Keratinocyte (primary cell): ENCODE measurements around the gene SYVN1. TPM values are rescaled to one million over a fixed set of nuclear protein-coding genes. Genes with fewer than 3 reads are reported as not detected.

ENCODE experiments used
- DNase-seq: peaks from one replicate; pipeline ENCODE4 v3.0.0-alpha.2; 2011; ENCODE audit warnings: low read depth, missing footprints, low spot score
- FAIRE-seq: peaks from 2 replicates; lab custom pipeline; 2011; peaks lifted over from hg19 to GRCh38; lab: Jason Lieb, UNC
- H2AFZ ChIP-seq: 2 replicates; pipeline ENCODE4 v1.6.0; 2012; ENCODE audit warnings: low read length, control low read depth, inconsistent platforms; ENCODE audit not compliant: control insufficient read depth
- H3K27ac ChIP-seq: 2 replicates; pipeline ENCODE4 v1.5.1; 2011; ENCODE audit warnings: low read length; ENCODE audit not compliant: control insufficient read depth, insufficient read depth
- H3K27me3 ChIP-seq: 3 replicates; pipeline ENCODE4 v1.6.0; 2011; ENCODE audit warnings: low read length; ENCODE audit not compliant: control insufficient read depth, insufficient read depth; ENCODE audit errors: extremely low read depth
- H3K36me3 ChIP-seq, 2 experiments: 2 replicates in 1 of 2; 3 replicates in 1 of 2; pipeline ENCODE4 v1.5.1; 2011; ENCODE audit warnings: low read length in 2 of 2, mild to moderate bottlenecking in 1 of 2; ENCODE audit not compliant: control insufficient read depth in 2 of 2, insufficient read depth in 2 of 2; ENCODE audit errors: extremely low read depth in 1 of 2
- H3K4me1 ChIP-seq: 3 replicates; pipeline ENCODE4 v1.5.1; 2011; ENCODE audit warnings: low read length; ENCODE audit not compliant: control insufficient read depth, insufficient read depth; ENCODE audit errors: extremely low read depth
- H3K4me2 ChIP-seq: 3 replicates; pipeline ENCODE4 v1.6.0; 2011; ENCODE audit warnings: low read depth, low read length; ENCODE audit not compliant: control insufficient read depth, insufficient read depth; ENCODE audit errors: extremely low read depth
- H3K4me3 ChIP-seq, 3 experiments: fragments of 200-600 bp in 1 of 3; sonication (generic) in 1 of 3; 2 replicates in 2 of 3; 3 replicates in 1 of 3; pipeline ENCODE4 v1.5.1; 2011 to 2016; ENCODE audit warnings: low read length in 3 of 3, mild to moderate bottlenecking in 3 of 3, control low read depth in 2 of 3, inconsistent platforms in 1 of 3, low read depth in 1 of 3, mixed read lengths in 1 of 3, mixed run types in 1 of 3, moderate library complexity in 1 of 3; ENCODE audit not compliant: control insufficient read depth in 2 of 3, insufficient read depth in 2 of 3; ENCODE audit errors: extremely low read depth in 1 of 3
- H3K79me2 ChIP-seq: 2 replicates; pipeline ENCODE4 v1.6.0; 2012; ENCODE audit warnings: low read length; ENCODE audit not compliant: control insufficient read depth, insufficient read depth
- H3K9ac ChIP-seq: 3 replicates; pipeline ENCODE4 v1.6.0; 2011; ENCODE audit warnings: low read length; ENCODE audit not compliant: control insufficient read depth, insufficient read depth; ENCODE audit errors: extremely low read depth
- H3K9me1 ChIP-seq: 3 replicates; pipeline ENCODE4 v1.6.0; 2011; ENCODE audit warnings: low read length; ENCODE audit not compliant: control insufficient read depth, insufficient read depth; ENCODE audit errors: extremely low read depth
- H3K9me3 ChIP-seq: 2 replicates; pipeline ENCODE4 v1.5.1; 2012; ENCODE audit warnings: low read depth, low read length; ENCODE audit not compliant: control insufficient read depth
- H4K20me1 ChIP-seq: 3 replicates; pipeline ENCODE4 v1.6.0; 2011; ENCODE audit warnings: low read length; ENCODE audit not compliant: control insufficient read depth, insufficient read depth; ENCODE audit errors: extremely low read depth
- CTCF ChIP-seq, 3 experiments: IDR thresholded peaks in 1 of 3; conservative IDR thresholded peaks in 1 of 3; optimal IDR thresholded peaks in 1 of 3; 2 replicates in 2 of 3; 3 replicates in 1 of 3; pipeline versions ENCODE3 to v1.5.1; 2011; ENCODE audit warnings: low read length in 3 of 3, mild to moderate bottlenecking in 3 of 3, moderate library complexity in 2 of 3, control low read depth in 1 of 3, inconsistent platforms in 1 of 3; ENCODE audit not compliant: insufficient read depth in 2 of 3; ENCODE audit errors: extremely low read depth in 1 of 3
- EZH2 ChIP-seq: IDR thresholded peaks from one replicate; pipeline ENCODE4 v1.6.1; 2012; ENCODE audit warnings: inconsistent platforms, mild to moderate bottlenecking, low read length, moderate library complexity
- dilution Hi-C: fragments of 300-500 bp; cut with MboI; formaldehyde crosslinking; loops from one replicate; pipeline ENCODE4 v1.7.0; 2020; ENCODE audit warnings: low sequenced_read_pairs; ENCODE audit not compliant: extremely low pct_ligation_motif_present
- polyA plus RNA-seq, 5 experiments: library from polyadenylated mRNA; depleted of rRNA in 3 of 5; stranded (reverse) in 3 of 5; stranded (forward) in 1 of 5; unstranded in 1 of 5; fragments of >200 nt; gene quantifications; 1 replicate in 1 of 5; 2 replicates in 3 of 5; 3 replicates in 1 of 5; pipeline versions ENCODE4 v1.2.1 to v1.2.3, GENCODE V29; 2011 to 2012; ENCODE audit warnings: missing spikeins in 2 of 5, low read depth in 1 of 5, low replicate concordance in 1 of 5

Gene SYVN1
- polyA plus RNA-seq, 1 donor (not counting 4 experiments of a cell fraction or from before 2014, with no cell fraction given), result 10.8 TPM

GRCh38 chr11:65167656-65168055 is 33.3 kb upstream of the SYVN1 start:
- Histone ChIP-seq H3K27me3 (no peaks in the 10 kb centered on the region), H2AFZ (no peak overlapping the region), H3K9me1 (no peaks in the 10 kb centered on the region), H3K79me2 (no peaks in the 10 kb centered on the region), H3K36me3 (no peaks in the 10 kb centered on the region), H3K4me1 (no peaks in the 10 kb centered on the region), H3K4me3 (no peak overlapping the region), H3K9me3 (no peaks in the 10 kb centered on the region), H4K20me1 (no peaks in the 10 kb centered on the region), H3K27ac (no peak overlapping the region), H3K4me2 (no peak overlapping the region), H3K9ac (no peak overlapping the region)
- no peak for DNase-seq
- TF ChIP-seq EZH2 (no peak), CTCF (optimal IDR thresholded peaks at IDR 0.05 in 1 of 3, IDR thresholded peaks at IDR 0.05 in 1 of 3, conservative IDR thresholded peaks at IDR 0.05 in 1 of 3; ENCODE audit: extremely low read depth in 1 of 3, insufficient read depth in 2 of 3, low read length in 3 of 3) (no peak)
- no peak for FAIRE-seq
- dilution Hi-C loops, result no loop called here

GRCh38 chr11:65166893-65167292 is 32.6 kb upstream of the SYVN1 start:
- no peaks in the 10 kb centered on the region for H3K79me2 ChIP-seq

More at GRCh38 chr11:65166893-65167292, 32.6 kb upstream of the SYVN1 start:
- TF ChIP-seq EZH2 (no peak), CTCF (optimal IDR thresholded peaks at IDR 0.05 in 1 of 3, IDR thresholded peaks at IDR 0.05 in 1 of 3, conservative IDR thresholded peaks at IDR 0.05 in 1 of 3; ENCODE audit: extremely low read depth in 1 of 3, insufficient read depth in 2 of 3, low read length in 3 of 3) (no peak)
- no peak overlapping the region for H3K9ac ChIP-seq
- DNase-seq (no peak), FAIRE-seq (no peak)
- H3K27ac ChIP-seq, result no peak overlapping the region
- H3K9me3 ChIP-seq, result no peaks in the 10 kb centered on the region
- no peaks in the 10 kb centered on the region for H3K4me1 ChIP-seq
- H3K4me2 ChIP-seq, result no peak overlapping the region
- H3K9me1 ChIP-seq, result no peaks in the 10 kb centered on the region
- dilution Hi-C loops, result no loop called here
- no peaks in the 10 kb centered on the region for H3K27me3 ChIP-seq
- no peak overlapping the region for H3K4me3 ChIP-seq
- H3K36me3 ChIP-seq, result no peaks in the 10 kb centered on the region
- H4K20me1 ChIP-seq, result no peaks in the 10 kb centered on the region
- H2AFZ ChIP-seq, result no peak overlapping the region
